H1 (cell line): Measurements from ENCODE around the gene CRYBG1. TPM values are rescaled to one million over a fixed set of nuclear protein-coding genes. Genes with fewer than 3 reads are reported as not detected.

ENCODE experiments used
- KDM1A ChIP-seq: fragments of 200-600, 300-600 bp; sonication (generic); IDR thresholded peaks from 2 replicates; pipeline ENCODE4 v1.7.1; 2016; ENCODE audit warnings: mild to moderate bottlenecking, low read length, borderline replicate concordance
- RBBP5 ChIP-seq: IDR thresholded peaks from 2 replicates; pipeline ENCODE4 v1.7.1; 2012; ENCODE audit warnings: low read depth, mild to moderate bottlenecking, inconsistent platforms, low read length, moderate library complexity, borderline replicate concordance
- SAP30 ChIP-seq: fragments of 300-600 bp; sonication (generic); IDR thresholded peaks from 2 replicates; pipeline ENCODE4 v1.7.1; 2012; ENCODE audit warnings: low read length, moderate library complexity, mild to moderate bottlenecking, inconsistent platforms; ENCODE audit not compliant: insufficient read depth, insufficient replicate concordance
- SIRT6 ChIP-seq: IDR thresholded peaks from one replicate; pipeline ENCODE4 v1.7.1; 2012; ENCODE audit warnings: low read length, inconsistent platforms
- TEAD4 ChIP-seq: IDR thresholded peaks from 2 replicates; pipeline ENCODE4 v1.6.1; 2012; ENCODE audit warnings: low read depth, low read length, inconsistent platforms, mixed read lengths
- YY1 ChIP-seq: IDR thresholded peaks from 2 replicates; pipeline ENCODE4 v1.6.1; 2011; ENCODE audit warnings: low read depth, mild to moderate bottlenecking, low read length
- polyA plus RNA-seq, 7 experiments: library from polyadenylated mRNA; depleted of rRNA in 3 of 7; stranded (reverse) in 5 of 7; unstranded in 2 of 7; fragments of >200 nt in 5 of 7; fragments of 200-250 nt in 2 of 7; gene quantifications; 1 replicate in 5 of 7; 2 replicates in 1 of 7; 4 replicates in 1 of 7; pipeline versions ENCODE4 v1.2.1 to v1.2.3, GENCODE V29; 2011 to 2013; ENCODE audit warnings: missing spikeins in 2 of 7, mixed read lengths in 2 of 7
- total RNA-seq: library from RNA; stranded (reverse); fragmentation: NEBNext Ultra II Directional; extraction: Animal tissue kit (Norgen Biotek cat#: 25700); gene quantifications from 2 replicates; pipeline ENCODE4 v1.2.1, GENCODE V29; 2021
- TF ChIP-seq, protein P1 (sequence below): IDR thresholded peaks from 2 replicates; pipeline ENCODE4 v1.6.1; 2012; ENCODE audit warnings: low read length, inconsistent platforms

The CRYBG1 gene
- total and polyA plus RNA-seq, 2 of the 8 experiments (the other 6 are each of a cell fraction or from before 2014, with no cell fraction given): 2.2 to 11.6 TPM

GRCh38 chr6:106519460-106520394 is 159.2 kb downstream of the CRYBG1 start (continued):
- TF ChIP-seq, protein P1, sequence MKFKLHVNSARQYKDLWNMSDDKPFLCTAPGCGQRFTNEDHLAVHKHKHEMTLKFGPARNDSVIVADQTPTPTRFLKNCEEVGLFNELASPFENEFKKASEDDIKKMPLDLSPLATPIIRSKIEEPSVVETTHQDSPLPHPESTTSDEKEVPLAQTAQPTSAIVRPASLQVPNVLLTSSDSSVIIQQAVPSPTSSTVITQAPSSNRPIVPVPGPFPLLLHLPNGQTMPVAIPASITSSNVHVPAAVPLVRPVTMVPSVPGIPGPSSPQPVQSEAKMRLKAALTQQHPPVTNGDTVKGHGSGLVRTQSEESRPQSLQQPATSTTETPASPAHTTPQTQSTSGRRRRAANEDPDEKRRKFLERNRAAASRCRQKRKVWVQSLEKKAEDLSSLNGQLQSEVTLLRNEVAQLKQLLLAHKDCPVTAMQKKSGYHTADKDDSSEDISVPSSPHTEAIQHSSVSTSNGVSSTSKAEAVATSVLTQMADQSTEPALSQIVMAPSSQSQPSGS: no peak
- no peak for TF ChIP-seq KDM1A
- TF ChIP-seq RBBP5: no peak
- TF ChIP-seq SAP30: no peak
- no peak for TF ChIP-seq YY1
- TF ChIP-seq SIRT6: no peak
- no peak for TF ChIP-seq TEAD4
